Sciatic nerve (tissue), 2 donors: Measurements from ENCODE around the gene GCNT2. TPM values are rescaled to one million over a fixed set of nuclear protein-coding genes. Genes with fewer than 3 reads are reported as not detected.
"Not testable (repeated sequence)": the region's sequence is repeated elsewhere in the genome, so short reads cannot be mapped to it uniquely, and the experiment has no call there.

Experiments used
- ATAC-seq: fragments of 200-7000 bp; cut with Tn5 transposase; one replicate; pipeline ENCODE4 v1.9.1; 2020; ENCODE audit warnings: mild to moderate bottlenecking, moderate library complexity
- DNase-seq: peaks from one replicate; pipeline ENCODE4 v3.0.0-alpha.2; 2020; ENCODE audit warnings: low spot score
- intact Hi-C: fragments of 100-400 bp; cut with DNase I; formaldehyde crosslinking; loops from one replicate; pipeline ENCODE4 v1.14.2; 2022
- total RNA-seq: library from RNA; stranded (reverse); fragmentation: NEBNext Ultra II Directional; extraction: Animal tissue kit (Norgen Biotek cat#: 25700); gene quantifications from one replicate; pipeline ENCODE4 v1.2.1, GENCODE V29; 2021
- donor health status: DM: no; HTN: no; CAD: no.
- donor health status: DM: no; HTN: no; CAD: no.

GCNT2 gene
- total RNA-seq, 1 donor from 2014 or later: 2.6 TPM

DNA sequence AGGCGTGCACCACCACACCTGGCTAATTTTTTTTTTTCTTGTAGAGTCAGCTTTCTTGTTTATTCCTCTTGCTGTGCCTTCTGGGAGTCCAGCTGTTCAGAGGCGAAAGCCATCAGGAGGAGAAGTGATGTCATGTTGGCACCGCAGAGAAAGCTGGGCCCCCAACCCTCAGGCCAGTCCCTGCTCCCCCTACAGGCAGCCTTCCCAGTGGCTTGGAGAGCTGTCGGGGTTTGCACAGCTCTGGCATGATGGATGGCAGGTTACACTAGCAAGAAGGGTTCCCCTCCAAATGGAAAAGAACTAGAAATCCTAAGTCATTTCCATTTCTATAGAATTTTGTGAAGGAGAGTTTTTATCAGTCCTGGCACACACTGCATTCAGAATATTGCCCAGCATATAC, 100.7 kb downstream of the GCNT2 start:
- DNase-seq: no peak
- intact Hi-C loops: no loop called here
- ATAC-seq: no peak

GRCh38 chr6:10624836-10625235, 103.7 kb downstream of the GCNT2 start:
- intact Hi-C loops: no loop called here
- no peak for ATAC-seq
- no peak for DNase-seq

GRCh38 chr6:10626154-10626741, 105.1 kb downstream of the GCNT2 start:
- no peak for ATAC-seq
- intact Hi-C loops: no loop called here
- DNase-seq: no peak

DNA sequence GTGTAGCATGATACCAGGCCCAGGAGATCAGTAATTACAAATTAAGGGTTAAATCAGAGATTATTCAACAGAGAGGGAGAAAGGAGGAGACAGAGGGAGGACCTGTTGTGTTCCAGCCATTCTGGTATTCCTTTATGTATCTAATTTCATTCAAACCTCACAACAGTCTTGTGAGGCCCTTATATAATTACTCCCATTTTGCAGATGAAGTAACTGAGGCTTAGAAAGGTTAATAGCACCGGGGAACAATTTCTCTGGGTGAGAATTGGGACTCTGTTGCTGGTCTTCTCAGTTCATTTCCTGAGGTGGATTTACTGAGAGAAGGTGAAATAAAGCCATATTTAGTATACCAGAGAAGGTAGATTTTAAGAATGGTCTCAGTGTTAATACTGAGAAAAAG, 106.6 kb downstream of the GCNT2 start:
- DNase-seq (no peak), ATAC-seq (no peak)
- intact Hi-C loops: no loop called here

GRCh38 chr6:10630178-10630577, 109.0 kb downstream of the GCNT2 start:
- ATAC-seq (no peak), DNase-seq (no peak)
- intact Hi-C loops: no loop called here

DNA sequence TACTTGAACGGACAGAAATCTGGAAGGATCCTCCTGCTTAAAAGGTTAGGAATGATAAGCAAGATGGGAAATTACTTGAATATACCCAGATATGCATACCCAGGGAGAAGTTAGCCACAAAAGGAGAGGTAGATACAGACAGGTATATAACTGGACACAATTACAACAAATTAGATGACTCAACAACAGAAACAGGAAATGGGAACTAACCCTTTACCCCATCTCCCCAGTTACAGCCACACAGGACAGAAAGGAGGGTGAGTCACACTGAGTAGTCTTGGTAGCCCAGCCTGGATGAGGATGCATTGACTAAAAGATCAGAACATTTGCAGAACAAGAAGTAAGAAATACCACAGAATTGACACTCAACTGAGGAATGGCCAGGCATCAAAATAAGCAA, 112.1 kb downstream of the GCNT2 start:
- ATAC-seq: no peak
- intact Hi-C loops: no loop called here

DNA sequence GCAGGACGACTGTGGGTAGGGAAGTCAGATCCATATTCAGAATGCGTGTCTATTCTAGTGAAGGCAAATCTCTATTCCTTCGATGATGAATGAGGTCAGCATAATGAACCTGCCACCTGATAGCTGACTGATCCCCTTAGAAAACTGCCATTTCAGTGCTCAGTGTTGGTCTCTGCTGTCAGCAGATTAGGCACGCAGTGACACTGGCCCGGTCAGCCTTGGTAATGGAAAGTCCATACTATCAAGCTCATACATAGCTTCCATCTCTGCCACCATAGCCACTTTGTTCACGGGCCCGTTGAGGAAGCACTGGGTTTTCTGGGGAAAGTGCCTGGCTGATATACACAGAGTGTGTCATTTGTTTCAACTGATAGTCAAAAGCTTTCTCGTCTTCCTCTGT, 119.3 kb downstream of the GCNT2 start:
- DNase-seq (no peak), ATAC-seq (no peak)
- intact Hi-C loops: no loop called here

More for the DNA sequence above, 112.1 kb downstream of the GCNT2 start:
- no peak for DNase-seq

DNA sequence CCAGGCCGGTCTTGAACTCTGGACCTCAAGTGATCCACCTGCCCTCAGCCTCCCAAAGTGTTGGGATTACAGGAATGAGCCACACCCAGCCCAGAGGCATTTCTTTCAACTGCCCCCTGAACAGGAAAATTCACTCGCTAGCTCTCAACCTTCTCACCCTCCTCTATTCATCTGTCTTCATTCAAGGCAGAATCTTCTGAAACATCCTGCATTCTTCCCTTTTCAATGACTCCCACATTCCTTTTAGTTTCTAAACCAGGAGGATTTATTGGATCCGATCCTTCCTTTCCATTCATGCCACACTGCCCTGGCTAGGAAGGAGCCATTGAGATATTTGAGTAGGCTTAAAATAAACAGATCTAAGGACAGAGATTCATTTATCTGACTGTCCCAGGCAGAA, 120.4 kb downstream of the GCNT2 start:
- ATAC-seq (no peak), DNase-seq (no peak)
- intact Hi-C loops: no loop called here

DNA sequence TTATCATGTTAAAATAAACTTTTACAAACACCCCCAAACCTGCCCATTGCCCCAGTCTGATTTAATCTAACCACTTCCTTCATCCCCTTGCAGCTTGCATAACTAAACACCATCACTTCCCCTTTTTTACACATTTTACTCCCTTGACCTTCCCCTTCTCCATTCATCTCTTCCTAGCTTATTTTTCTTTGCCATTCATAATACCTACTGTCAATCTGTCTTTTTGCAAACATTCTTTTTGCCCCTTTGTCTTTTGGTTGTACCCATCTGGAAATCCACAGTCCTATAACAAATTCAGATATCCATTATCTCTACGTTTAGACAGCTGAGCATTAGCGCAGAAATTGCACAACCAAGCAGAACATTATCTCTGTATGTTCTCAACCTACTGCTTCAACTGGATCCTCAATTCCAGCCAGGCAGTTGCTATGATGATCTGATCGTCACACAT, 122.1 kb downstream of the GCNT2 start:
- ATAC-seq: no peak
- no peak for DNase-seq
- intact Hi-C loops: no loop called here

DNA sequence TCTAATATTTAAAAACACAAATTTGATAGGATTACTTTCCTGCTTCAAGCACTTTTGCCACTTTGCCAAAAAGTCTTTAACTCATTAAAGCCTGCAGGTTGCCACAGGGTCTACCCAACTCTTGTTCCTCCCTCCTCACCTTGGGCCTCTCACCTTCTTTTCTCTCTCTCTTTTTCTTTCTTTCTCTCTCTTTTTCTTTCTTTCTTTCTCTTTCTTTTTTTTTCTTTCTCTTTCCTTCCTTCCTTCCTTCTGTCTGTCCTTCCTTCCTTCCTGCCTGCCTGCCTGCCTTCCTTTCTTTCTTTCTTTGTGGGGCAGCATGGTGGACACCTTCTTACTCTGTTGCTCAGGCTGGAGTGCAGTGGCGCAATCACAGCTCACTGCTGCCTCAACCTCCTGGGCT, 123.1 kb downstream of the GCNT2 start:
- ATAC-seq (no peak), DNase-seq (no peak)
- intact Hi-C loops: no loop called here

GRCh38 chr6:10655508-10656055, 134.4 kb downstream of the GCNT2 start:
- intact Hi-C loops: loop anchor here (5.0 kb wide), 1 partner anchor 1662 kb away; no protein-coding TSS in a partner anchor
- DNase-seq (no peak), ATAC-seq (no peak)

GRCh38 chr6:10658910-10659698, 138.0 kb downstream of the GCNT2 start:
- ATAC-seq: no peak

GRCh38 chr6:10659699-10660348, 138.7 kb downstream of the GCNT2 start:
- intact Hi-C loops: loop anchor here (5.0 kb wide), 1 partner anchor 1657 kb away; no protein-coding TSS in a partner anchor
- no peak for DNase-seq
- no peak for ATAC-seq

More at GRCh38 chr6:10658910-10659698, 138.0 kb downstream of the GCNT2 start:
- intact Hi-C loops: loop anchor here (5.0 kb wide), 1 partner anchor 1658 kb away; no protein-coding TSS in a partner anchor
- DNase-seq: no peak

- DNase-seq, ATAC-seq, intact Hi-C loops: not testable (repeated sequence)
Observed at GRCh38 chr6:10660431-10661191, 139.5 kb downstream of the GCNT2 start.

DNA sequence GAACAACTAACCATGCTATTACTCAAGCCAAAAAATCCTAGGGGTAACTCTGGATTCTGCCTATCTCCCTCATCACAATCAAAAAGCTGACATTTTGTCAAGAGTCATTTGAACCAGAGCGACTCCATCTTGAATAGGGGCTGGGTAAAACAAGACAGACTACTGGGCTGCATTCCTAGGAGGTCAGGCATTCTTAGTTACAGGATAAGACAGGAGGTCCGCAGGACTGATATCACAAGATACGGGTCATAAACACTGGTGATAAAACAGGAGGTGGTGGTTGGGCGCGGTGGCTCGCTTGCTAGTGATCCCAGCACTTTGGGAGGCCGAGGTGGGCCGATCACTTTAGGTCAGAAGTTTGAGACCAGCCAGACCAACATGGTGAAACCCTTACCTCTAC, 141.1 kb downstream of the GCNT2 start:
- no peak for ATAC-seq
- intact Hi-C loops: no loop called here
- no peak for DNase-seq

- intact Hi-C loops: no loop called here
- ATAC-seq (no peak), DNase-seq (no peak)
Observed at GRCh38 chr6:10662742-10663141, 141.6 kb downstream of the GCNT2 start.

DNA sequence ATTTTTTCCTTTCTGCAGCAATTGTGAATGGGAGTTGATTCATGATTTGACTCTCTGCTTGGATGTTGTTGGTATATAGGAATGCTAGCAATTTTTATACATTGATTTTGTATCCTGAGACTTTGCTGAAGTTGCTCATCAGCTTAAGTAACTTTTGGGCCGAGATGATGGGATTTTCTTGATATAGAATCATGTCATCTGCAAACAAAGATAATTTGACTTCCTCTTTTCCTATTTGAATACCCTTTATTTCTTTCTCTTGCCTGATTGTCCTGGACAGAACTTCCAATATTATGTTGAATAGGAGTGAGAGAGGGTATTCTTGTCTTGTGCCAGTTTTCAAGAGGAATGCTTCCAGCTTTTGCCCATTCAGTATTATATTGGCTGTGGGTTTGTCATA, 144.4 kb downstream of the GCNT2 start:
- DNase-seq, ATAC-seq, intact Hi-C loops: not testable (repeated sequence)

- intact Hi-C loops: no loop called here
- ATAC-seq (no peak), DNase-seq (no peak)
Observed at GRCh38 chr6:10668126-10668917, 147.2 kb downstream of the GCNT2 start.
